NCI-H1105 treated with DMSO at 0.1 percent for 48 hours (cell line): ENCODE data around the gene CENPC.
"Not testable (repeated sequence)": the region's sequence is repeated elsewhere in the genome, so short reads cannot be mapped to it uniquely, and the experiment has no call there.

Source experiments
- DNase-seq: peaks from one replicate; lab custom pipeline; 2025; lab: John Stamatoyannopoulos, UW

Gene CENPC

DNA sequence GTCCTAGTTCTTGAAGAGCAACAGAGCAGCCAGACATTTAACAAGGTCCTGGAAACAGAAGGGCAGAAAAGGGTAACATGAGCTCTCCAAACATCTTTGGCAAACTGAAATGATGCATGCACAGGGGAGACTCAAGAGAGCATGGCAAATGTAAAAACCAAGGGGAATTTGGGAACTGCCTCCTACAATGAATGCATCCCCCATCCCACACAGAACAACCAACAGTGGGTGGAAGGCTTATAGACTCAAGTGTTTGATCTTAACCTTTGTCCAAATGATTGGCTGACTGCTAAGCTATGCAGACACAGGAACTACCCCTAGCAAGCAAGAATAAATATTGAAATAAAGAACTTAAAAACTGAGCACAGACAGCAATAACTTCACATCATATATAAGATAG is 74.4 kb downstream of the CENPC start:
- DNase-seq: no peak

DNA sequence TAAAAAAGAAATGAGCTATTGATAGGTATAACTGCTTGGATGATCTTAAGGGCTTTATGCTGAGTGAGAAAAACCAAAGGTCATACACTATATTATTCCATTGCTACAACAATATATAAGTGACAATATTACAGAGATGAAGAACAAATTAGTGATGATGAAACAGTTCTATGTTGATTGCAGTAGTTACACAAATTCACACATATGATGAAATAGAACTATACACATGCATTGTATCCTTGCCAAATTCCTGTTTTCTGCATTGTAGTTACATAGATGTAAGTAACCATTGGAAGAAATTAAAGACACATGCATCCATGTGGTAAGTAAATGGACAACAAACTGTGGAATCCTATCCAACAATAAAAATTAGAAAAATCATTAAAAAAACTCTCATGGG is 76.5 kb downstream of the CENPC start:
- no peak for DNase-seq

DNA sequence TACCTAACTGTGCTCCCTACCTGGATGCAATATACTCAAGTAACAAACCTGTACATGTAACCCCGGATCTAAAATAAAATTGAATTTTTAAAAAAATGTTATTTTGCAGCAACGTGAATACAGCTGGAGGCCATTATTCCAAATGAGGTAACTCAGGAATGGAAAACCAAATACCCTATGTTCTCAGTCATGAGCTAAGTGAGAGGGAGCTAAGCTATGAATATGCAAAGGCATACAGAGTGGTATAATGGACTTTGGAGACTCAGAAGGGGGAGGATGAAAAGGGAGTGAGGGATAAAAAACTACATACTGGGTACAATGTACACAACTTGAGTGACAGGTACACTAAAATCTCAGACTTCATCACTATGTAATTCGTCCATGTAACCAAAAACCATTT is 78.6 kb downstream of the CENPC start:
- no peak for DNase-seq

DNA sequence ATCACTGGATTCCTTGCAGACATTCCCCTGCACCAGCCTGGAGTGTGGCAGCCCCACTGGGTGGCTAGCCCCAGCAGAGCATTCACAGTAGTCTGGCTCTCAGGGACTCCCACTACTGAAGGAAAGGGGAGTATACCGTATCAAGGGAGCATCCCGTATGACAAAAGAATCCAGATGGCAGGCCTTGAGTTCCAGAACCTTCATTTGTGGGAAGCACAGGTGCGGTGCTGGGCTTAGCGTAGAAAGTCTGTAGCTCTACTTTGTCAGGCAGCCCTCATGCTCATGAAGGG is 79.6 kb downstream of the CENPC start:
- DNase-seq: no peak

DNA sequence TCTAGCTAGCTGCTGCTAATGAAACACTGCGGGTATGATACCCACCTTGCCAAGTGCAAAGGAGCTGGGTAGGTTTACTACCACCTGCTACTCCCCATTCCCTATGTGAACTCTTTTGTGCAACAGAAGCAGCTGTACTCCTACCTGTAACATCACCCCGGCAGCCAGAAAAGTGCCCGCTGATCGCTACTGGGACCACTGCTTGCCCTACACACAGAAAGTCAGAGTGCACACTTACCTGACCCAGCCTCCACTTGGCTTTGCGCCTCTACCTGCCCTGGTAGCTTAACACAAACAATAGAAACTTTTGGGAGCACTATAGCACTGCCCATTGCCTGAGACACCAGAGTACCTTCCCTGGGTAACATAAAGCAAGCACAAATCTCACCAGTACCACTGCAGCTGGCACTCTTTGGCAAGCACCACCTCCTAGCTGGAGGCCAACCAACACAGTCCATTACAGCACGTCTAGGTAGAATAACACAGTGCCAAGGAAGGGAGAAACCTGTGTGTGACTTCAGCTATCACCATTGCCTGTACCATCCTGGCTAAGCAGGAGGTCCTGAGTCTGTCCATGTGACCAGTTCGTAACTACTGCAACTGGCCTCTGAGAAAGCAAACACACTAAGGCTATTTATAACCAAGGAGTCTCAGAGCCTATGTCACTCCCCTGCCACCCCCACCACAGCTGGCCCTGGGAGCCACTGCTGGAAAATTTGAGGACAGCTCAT is 80.1 kb downstream of the CENPC start:
- DNase-seq: no peak

DNA sequence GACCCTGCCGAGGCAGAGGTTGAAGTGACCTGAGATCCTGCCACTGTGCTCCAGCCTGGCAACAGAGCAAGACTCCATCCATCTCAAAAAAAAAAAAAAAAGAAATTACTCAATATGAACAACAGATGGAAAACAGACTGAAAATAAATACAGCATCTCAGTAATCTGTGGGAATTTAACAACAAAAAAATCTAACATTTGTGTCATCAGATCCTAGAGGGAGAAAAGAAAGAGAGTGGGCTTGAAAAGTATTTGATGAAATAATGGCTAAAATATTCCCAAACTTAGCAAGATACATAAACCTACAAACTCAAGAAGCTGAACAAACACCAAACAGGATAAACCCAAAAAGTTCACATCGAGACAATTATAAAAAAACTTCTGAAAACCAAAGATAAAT is 84.7 kb downstream of the CENPC start:
- DNase-seq: no peak

DNA sequence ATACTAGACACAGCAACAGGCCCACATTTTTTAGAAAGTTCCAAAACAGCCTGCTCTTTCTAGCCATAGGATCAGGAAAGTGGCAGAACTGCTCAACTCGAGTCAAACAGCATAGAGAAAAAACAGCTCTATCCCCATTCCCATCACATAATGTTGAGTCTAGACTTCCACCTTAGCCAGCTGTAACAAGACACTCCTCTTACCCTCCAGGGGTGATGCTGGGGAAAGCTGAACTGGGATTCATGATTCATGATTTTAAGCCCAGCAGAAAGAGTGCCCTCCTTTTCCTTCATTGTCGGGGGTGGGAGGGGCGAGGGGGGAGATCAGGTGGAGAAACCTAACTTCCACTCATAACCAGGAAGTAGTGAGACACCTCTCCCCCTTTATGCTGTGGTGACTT is 86.1 kb downstream of the CENPC start:
- no peak for DNase-seq

DNA sequence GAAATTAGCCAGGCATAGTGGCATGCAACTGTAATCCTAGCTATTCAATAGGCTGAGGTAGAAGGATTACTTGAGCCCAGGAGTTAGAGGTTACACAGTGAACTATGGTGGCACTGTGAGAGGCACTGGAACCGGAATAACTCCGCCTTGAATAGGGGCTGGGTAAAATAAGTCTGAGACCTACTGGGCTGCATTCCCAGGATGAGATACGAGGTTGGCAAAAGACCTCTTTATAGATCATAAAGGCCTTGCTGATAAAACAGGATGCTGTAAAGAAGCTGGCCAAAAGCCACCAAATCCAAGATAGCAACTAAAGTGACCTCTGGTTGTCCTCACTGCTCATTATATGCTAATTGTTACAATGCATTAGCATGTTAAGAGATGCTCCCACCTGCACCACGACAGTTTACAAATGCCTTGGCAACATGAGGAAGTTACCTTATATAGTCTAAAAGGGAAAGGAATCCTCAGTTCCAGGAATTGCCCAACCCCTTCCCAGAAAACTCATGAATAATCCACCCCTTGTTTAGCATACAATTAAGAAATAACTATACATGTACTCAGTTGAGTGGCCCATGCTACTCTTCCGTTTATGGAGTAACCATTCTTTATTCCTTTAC is 88.6 kb downstream of the CENPC start:
- no peak for DNase-seq

DNA sequence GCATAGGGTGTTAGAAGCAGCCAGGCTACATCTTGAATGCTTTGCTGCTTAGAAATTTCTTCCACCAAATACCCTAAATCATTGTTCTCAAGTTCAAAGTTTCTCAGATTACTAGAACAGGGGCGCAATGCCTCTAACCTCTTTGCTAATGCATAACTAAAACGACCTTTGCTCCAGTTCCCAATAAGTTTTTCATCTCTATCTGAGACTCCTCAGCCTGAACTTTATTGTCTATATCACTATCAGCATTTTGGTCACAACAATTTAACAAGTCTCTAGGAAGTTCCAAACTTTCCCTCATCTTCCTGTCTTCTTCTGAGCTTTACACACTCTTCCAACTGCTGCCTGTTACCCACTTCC is 92.5 kb downstream of the CENPC start:
- DNase-seq: not testable (repeated sequence)

DNA sequence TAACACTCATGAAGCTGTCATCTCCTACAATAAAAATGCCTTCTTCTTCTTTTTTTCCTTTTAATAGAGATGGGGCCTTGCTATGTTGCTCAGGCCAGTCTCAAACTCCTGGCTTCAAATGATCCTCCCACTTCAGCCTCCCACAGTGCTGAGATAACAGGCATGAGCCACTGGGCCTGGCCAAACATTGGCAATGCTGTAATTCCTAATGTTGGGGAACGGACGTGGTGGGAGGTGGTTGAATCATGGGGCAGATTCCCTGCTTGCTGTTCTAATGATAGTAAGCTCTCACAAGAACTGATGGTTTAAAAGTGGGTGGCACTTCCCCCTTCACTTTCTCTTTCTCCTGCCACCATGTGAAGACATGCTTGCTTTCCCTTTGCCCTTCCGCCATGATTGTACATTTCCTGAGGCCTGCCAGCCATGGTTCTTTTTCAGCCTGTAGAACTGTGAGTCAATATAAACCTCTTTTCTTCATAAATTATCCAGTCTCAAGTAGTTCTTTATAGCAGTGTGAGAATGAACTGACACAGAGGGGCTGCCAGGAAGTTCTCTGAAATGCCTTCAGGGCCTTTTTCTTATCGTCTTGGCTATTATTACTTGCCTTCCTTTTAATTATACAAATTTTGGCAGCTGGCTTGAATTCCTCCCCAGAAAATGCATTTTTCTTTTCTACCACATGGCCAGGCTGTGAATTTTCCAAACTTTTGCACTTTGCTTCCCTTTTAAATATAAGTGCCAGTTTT is 93.0 kb downstream of the CENPC start:
- no peak for DNase-seq

DNA sequence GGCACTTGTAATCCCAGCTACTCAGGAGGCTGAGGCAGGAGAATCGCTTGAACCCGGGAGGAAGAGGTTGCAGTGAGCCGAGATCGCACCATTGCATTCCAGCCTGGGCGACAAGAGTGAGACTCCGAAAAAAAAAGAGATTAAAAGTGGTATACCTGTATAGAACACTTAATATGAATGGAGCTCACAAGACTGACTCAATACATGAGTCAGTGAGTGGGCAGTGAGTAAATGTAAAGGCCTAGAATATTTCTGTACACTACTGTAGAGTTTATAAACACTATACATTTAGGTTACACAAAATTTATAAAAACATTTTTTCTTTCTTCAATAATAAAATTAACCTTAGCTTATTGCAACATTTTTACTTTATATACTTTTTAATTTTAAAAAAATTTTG is 93.8 kb downstream of the CENPC start:
- DNase-seq: no peak

DNA sequence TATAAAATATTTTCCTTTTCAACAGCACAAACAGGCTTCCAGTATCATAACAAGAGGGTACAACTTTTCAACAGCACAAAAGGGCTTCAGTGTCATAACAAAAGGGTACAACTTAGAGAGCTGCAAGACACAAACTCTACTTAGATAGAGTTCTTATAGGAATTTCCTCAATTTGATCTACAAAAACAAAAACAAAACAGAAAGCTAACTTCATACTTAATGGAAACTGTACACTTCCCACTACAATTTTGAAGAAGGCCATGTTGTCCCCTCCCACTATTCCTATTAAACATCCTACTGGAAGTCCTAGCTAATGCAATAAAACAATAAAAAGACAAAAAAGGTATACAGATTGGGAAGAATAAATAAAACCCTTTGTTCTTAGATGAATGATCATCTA is 96.7 kb downstream of the CENPC start:
- no peak for DNase-seq

DNA sequence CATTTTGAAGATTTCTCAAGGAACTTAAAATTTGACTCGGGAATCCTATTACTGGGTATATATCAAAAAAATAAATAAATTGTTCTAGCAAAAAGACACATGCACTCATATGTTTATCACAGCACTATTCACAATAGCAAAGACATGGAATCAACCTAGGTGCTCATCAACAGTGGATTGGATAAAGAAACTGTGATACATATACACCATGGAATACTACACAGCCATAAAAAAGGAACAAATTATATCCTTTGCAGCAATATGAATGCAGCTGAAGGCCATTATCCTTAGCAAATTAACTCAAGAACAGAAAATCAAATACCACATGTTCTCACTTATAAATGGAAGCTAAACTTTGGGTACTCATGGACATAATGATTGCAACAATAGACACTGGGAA is 97.4 kb downstream of the CENPC start:
- DNase-seq: no peak

DNA sequence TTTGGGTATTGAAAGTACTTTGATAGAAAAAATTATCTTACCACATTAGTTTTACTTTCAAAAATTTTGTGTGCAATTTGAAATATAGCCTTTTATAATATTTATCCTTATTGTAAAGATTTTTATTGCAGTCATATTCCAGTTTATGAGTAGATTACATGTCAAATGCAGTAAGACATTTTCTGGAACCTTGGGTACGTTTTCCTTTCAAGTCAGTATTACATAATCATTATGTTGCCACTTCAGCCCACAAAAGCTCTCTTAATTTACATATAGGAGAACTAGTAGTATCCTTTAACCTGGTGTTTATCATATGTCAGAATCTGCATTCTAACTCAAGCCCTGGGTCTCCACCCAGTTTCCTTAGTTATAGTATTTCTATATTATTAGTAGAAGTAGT is 98.5 kb downstream of the CENPC start:
- no peak for DNase-seq

DNA sequence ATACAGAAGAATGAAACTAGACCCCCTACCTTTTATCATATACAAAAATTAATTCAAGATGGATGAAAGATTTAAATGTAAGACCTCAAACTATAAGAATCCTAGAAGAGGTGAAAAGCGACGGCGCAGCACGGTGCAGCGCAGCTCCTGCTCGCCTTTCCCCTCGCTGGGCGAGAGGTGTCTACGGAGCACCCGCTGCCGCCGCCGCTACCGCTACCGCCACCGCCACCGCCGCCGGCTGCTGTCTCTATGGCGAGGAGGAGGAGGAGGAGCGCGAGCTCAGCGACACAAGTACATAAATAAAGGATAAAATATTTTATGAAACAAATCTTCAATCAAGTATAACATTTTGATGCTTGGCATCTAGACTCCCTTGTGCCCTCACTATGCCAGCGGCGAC is 99.4 kb downstream of the CENPC start:
- DNase-seq: not testable (repeated sequence)

DNA sequence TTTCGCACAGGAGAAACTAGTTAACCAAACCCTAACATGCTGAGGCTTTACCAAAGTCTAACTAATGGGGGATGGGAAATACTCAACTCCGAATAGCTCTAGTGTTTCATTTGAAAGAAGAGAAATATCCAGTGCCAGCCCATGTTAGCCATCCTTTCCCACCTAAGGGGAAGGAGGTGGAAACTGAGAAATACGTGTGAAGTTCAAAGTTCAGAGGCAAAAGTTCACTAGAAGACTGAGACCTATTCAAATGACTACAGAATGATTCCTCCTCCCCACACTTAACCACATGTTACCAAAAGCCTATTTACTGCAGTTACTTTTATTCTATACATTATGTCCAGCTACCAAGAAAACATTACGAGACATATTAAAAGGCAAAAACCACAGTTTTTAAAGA is 106.3 kb downstream of the CENPC start:
- no peak for DNase-seq

DNA sequence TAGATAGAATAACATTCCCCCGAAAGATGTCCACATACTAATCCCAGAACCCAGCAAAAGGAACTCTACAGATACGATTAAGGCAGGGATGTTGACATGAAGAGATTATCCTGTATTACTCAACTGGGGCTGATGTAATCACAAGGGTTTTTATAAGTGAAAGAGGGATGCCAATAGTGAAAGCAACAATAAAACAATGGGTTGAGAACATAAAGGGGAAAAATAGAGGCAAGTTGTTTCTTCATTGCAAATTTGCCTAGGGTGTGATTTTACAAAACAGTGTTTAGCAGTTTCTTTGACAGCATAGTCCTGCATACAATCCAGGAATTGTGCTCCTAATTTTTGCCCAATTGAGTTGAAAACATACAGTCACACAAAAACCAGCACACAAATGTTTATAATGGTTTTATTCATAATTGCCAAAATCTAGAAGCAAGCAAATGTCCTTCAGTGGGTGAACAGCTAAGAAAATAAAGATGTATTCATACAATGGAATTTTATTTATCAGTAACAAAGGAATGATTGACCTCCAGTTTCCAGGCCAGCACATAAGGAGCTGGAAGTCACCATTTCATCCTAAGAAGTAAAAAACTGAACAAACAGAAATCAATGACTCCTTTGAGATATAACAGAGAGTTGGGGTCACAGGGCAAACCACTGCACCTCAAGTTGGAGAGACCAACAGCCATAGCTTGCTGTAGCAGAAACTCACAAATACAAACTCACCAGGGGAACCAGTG is 107.2 kb downstream of the CENPC start:
- DNase-seq: no peak

DNA sequence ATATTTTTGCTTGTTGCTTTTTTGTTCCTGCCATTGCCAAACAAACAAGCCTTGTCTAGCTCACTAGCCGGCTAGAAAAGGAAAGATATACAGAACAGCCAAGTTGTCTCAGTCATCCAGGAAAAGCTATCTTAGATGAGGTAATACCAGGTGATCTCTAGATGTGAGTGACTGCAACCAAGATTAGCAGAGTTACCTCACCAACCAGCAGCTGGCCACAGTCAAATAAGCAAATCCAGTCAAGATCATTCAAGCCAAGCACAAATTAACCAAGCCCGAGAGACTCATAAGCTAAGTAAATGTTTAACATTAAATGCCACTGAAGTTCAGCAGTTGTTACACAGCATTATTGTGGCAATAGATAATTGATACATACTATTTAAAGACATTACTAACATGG is 108.6 kb downstream of the CENPC start:
- DNase-seq: no peak

DNA sequence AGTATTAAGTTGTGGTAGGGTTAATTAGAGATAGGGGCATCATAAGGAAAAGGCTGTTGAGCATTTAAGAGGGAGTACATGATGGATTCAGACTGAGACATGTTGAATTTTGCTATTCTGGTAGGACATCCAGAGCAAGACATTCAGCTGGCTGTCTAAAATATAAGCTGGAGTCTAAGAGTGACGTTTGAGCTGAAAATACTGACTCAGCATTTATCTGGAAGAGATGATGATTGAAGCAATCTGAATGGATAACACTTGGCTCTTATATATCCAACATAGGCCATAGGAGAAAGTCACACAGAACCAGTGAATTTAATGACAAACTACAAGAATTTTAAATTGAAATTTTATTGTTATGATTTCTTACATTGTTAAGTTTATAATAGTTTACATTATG is 114.3 kb downstream of the CENPC start:
- no peak for DNase-seq

DNA sequence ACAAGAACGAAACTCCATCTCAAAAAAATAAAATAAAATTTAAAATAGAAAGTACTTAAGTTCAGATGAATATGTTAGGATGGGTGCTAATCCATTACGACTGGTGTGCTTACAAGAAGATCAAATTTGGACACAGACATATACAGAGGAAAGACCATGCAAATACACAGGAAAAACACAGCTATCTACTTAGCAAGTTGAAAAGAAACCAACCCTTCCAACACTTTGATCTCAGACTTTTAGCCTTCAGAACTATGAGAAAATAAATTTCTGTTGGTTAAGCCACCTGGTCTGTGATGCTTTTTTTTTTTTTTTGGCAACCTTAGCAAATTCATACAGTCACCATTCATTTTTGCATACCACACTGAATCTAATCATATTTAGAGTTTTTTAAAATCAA is 116.5 kb downstream of the CENPC start:
- DNase-seq: no peak
